Embryonic facial prominence (tissue), 1 donor: ENCODE results near the gene UBE2O.

Experiments used
- DNase-seq: peaks from one replicate; pipeline ENCODE4 v3.0.0-alpha.2; 2016; ENCODE audit errors: extremely low spot score

Gene UBE2O

DNA sequence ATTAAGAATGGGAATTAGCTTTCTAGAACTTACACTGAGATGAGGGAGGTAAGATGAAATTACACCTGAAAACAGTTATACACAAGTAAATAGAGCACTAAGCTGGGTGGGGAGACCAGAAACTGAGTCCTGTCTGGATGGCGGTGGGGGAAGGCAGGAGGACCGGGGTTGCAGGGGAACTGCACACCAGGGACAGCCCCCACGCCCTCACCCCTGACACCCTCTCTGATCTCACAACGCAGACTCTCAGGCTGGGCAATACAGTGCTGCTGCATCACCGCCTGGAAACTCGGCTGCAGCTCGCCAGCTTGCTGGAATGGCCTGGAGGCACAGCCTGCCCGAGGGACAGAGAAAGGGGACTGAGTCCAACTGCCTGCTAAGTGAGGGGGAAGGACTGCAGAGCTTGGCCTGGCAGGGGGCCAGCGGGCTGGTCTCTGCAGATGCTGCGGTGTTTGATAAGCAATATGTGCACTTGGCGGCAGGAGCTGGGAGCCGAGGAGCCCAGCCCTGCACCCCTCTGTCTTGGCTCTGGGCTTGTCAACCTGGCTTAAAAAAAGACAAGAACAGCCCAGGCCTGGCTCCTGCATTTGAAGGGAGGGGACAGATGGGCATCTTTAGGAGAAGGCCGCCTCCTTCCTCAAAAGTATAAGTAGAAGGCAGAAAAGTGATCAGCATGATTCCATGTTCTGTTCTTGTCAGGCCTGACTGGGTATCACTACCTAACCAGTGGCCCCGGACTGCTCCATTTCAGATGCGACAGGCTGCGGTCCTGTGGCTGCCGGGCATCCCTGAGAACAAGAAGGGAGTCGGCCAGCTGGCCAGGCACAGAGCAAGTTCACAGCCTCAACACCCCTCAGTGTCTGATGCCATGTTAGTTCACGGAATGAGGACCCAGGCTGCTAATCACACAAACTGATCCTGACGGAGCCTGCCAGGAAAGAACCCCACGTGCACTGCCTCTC lies 38.3 kb downstream of the UBE2O start:
- DNase-seq = no peak

DNA sequence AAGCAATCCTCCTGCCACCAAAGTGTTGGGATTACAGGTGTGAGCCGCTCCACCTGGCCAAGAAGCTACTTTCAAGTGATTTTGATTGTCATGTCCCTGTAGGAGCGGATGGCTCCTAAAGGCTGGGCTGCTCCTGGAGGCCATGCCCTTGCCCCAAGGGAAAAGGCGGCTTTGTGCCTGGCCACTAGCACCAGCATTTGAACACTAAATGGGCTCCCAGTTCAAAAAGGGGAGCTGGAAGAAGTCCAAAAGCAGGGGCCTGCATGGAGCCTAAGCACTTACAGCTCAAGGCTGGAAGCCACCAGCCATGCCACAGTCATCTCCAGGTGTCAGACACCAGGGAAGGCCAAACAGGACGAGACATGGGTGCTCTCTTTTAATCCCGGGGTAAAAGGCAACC lies 41.7 kb downstream of the UBE2O start:
- no peak for DNase-seq

DNA sequence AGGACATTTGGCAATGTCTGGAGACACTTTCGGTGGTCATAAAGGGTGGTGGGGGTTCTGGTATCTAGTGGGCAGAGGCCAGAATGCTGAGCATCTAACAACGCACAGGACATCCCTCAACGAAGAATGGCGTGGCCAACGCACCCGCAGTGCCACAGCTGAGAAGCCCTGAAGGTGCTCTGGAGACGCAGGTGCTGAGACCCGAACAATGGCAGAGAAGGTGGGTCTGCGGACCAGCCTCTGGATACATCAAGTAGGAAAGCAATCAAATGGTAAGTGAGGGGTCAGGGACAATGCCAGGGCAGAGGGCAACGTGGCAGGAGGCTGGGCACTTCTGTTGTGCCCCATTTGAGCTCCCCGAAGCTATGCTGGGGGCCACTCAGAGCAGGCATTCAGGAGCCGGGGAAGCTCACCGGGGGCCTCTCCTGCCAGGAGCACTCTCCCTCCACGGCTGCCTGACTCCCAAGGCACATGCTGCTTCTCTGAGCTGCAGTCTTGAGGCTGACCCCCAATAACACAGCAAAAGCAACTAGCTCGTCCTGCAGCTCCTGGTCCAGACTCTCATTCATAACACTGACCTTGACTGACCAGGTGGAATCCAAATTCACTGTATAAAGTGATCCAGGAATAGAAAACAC lies 42.5 kb downstream of the UBE2O start:
- DNase-seq = no peak

DNA sequence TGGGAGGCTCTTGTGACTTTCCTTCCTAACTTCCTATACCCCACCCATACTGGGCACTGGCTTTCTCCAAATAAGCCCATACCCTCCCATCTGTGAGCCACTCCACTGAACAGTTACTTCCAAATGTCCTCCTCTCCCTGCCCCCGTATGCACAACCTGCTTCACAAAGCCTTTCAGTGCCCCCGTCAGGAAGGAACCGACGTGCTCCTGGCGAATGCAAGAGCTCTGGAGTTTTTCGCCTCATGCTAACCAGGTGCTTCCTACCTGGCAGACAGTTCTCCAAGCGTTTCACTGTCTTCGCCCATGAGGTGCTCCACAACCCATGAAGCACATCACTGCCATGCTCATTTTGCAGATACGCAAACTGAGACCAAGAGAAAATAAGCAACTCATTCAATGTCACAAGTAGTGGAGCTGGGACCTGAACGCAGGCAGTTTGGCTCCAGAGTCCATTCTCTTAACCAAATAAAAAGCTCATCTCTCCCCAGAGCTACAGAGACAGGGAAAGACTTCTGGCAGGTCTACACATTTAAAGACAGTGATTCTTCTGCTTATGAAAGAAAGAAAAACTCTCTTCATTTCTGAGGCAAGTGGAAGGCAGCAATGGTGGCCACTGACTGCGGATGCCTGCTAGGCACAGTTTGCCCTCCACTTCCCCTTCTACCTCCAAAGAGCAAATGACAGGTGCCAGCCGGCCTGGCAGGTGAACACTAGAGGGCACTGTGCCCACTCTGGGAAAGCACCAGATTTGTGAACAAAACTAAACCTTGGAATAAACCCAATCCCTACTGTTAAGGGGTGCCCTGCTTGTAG lies 44.7 kb downstream of the UBE2O start:
- DNase-seq = no peak

DNA sequence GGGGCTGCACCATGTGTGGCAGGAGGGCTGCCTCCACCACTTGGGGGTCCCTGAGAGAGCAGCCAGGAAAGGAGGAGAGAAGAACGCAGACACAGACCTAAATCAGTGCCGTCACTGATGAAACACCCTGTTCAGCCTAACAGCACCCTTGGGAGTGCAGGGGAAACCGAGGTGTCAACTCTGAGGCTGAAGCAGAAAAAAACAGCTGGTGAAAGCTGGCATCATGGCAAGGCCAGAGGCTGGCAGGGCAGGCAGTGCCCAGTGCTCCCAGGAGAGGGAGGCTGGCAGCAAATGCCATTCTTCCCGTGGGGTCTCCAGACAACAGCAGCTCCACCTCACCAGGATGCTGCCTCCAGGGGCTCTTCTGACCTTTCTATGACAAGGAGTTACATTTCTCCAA lies 45.4 kb downstream of the UBE2O start:
- no peak for DNase-seq

DNA sequence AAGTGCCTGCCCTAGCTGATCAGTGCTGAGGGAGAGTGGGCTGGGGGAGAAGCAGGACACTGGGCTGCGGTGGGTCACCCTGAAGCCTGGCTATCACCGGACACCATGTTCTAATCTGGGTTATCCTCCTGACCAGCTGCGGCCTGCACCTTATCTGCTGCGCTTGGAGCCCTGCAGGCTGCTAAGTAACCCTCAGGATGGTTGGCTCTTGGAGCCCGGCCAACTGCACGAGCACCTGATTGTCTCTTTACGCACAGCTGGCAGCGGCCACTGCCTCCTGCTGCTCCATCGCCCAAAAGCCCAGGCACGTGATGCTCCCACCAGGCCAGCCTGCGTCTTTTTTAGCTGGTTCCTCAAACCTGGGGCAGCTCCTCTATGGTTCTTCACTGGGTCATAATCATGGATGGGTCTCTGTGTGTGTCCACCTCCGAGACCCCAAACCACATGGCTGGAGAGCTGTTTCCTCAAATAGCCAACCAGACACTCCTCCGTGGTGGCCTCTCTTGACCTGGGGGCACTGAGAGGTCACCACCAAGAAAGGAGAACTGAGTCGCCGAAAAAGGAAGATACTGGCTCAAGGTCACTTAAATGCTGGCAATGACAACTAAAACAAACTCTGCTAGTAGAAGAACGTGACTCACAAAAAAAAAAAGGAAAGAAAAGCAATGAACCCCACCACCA lies 46.8 kb downstream of the UBE2O start:
- DNase-seq = no peak

DNA sequence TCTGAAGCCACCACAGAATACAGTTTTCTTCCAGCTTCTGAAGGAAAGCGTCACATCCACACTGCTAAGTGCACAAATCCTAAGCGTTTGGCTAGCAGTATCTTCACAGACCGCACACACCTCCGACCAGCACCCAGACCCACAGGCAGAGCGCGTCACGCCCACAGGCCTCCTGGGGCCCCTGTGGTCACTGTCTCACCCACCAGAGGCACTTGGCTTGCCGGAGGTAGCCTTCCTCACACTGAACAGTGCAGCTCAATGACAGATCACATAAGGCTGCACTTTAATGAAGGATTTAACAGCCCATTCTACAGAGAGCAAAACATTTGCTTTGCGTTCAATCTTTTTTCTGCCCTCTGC lies 47.4 kb downstream of the UBE2O start:
- DNase-seq = no peak

DNA sequence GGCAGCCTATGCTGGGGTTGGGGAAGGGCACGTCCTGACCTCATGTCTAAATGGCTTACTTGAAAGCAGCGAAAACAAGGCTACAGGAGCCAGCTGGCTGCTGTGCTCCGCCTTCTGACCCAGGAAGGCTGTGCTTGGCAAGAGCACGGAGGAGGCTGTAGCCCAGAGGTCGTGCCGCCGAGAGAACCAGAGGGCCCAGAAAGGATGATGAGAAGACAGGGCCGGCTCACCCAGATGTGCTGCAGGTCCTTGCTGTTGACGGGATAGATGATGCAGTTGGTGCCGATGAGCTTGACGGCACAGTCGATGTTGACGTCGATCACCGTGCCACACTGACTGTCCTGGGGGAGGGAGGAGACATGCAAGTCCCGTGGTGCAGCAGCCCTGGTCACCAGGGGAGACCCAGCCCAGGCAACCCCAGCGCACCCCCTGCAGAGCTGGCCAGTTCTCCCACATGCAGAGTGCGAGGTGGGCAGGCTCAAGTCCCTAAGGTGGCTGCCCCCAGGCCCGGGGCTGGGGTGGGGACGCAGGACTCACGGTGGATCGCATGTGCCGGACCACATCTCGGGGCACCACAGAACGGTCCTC lies 47.9 kb downstream of the UBE2O start:
- DNase-seq = peak; percentile 4

DNA sequence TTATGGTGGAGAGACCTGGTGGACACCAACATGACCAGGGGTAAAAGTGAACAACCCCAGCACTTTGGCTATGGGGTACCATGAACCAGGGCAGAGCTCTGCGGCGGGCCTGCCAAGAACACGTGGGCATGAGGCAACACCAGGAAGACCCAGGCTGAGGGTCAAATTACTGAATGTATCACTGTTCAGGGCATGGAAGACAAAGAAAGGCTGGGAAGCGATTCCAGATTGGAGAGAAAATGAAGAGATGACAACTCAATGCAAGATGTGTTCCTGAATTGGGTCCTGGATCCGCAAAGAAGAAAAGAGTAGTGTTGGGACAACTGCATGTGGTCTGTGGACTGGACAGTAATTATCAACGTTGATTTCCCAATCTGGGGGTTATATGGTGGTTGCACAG lies 48.7 kb downstream of the UBE2O start:
- no peak for DNase-seq

DNA sequence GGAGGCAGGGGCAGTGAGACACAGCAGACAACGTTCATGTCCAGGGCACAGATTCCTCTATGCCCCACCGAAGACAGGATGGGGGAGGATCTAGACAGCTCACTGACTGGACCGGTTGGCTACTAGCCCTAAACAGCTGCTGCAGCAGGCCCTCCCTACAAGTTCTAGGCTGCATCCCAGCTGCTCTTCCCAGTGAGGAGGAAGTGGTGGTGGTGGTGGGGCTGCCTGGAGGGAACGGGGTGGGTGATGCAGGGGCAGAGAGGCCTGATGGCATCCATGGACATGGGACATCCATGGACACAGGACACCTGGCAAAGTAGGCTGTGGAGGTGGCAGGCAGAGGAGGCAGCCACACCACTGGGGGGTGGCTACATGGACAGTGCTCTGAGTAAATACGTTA lies 50.2 kb downstream of the UBE2O start:
- no peak for DNase-seq

DNA sequence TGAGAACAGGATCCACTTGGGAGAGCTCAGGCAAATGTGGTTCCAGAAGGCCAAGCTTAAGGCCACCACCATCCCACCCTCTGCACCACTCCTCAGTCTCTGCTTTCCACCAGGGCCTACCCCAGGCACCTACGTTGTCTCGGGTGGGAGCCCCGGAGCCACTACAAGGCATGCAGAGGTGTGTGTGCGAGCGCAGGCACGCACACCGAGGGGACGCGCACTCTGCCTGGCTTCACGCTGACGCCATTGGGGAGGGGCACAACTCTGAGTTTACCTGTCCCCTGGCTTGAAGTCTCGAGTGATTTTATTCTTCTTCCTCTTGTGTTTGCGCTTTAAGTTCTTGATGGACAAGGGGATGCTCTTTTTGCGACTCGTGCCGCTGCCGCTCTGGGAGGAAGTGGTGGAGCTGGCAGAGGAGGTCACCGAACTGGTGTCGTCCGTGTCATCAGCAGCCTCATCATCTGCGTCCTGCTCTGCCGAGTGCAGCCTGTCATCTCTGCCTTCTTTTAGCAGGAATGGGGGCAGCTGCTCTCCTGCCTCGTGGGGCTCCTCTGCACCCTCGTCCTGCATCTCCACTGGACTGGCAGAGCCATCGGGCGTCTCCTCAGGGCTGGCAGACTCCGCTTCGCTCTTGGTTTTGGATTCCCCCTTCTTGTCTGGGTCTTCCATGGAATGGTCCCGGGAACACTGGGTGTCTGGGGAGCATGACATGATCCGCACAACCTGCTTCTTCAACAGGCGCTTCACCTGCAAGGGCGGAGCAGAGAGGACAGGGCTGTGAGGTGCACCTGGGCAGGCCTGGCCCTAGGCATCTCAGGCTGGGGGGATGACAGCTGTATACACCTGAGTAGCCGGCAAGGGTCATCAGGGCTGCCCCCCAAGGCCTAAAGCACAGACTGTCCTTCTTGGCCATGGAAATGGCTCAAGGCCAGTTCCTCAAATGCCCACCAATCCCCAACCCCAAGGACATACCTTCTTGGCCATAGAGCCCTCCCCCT lies 53.5 kb downstream of the UBE2O start:
- DNase-seq = no peak

DNA sequence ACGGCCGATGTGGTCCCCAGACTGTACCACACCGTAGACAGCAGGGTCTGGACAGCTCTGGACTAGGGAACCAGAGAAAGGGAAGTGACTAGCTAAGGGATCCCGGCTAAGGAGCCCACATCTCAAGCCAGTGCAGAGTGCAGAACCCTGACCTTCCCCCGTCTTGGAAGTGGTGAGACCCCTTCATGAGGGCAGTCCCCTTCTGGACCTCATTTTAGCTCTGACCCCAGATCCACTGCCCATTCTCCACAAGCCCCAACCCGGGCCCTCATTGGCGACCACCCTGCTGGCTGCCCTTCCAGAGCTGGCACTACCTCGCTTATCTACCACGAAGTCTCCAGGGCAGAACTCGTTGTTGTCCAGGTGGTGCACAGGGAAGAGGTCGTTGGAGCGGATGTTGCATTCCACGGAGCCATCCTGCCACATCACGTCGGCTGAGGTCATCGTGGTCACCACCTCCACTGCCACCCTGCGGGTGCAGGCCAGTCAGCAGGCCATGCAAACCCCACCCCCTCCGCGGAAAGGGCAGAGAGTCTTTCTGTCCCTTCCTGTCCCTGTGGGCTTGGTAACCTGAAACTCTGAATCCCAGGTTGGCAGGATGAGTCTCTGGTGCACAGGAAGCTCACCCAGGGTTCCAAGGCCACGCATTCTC lies 54.3 kb downstream of the UBE2O start:
- DNase-seq = no peak

DNA sequence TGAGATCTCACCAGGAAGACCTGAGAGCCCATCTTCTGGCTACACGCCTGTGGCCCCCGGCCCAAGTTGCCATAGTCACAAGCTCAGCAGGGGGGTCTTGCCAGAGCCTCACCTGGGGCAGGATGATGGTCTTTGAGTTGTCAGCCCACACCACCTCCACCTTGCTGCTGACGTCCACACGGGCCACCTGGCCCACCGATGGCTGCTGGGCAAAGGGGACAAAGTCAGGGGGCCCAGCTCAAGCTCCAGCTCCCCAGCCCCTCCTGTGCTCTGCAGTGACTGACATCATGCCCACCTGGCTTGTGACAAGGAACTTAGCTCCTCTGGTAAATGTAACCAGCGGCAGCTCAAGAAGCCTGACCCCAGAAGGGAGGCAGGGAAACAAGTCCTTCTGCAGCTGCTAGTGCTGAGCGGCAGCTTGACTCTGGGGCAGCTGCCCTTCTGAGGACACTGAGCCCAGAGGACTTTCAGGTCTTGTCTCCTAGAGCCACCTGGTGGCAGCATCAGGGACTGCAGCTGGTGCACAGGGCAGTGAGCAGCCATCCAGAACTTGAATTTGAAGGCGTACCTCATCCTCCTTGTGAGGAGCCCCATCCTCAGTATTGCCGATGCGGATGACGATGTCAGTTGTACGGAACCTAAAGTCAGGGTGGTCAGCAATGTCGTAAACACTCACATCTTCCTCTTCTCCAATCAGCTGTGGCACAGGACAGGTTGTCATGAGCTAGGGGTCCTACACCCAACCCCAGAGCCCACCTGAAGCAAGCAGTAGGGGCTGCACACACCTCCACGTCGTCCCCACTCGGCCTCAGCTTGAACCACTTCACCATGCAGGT lies 55.0 kb downstream of the UBE2O start:
- DNase-seq = no peak

DNA sequence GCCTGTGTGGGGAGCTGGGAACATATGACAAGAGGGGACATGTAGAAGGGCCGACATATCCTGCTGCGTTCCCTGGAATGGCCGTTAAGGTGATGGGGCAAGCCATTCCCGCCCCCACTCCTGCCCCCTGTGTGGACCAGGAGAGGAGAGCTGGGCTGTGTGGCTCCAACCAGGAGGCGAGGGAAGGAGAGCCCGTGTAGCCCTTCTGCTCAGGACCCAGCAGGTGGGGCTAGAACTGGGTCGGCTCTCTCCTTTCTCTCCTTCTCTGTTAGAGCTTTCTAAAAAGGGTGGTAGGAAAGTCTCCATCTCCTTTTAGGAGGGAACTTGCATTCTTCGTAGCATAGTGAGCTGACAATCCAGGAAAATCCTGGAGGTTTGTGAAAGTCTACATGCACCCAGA lies 55.8 kb downstream of the UBE2O start:
- DNase-seq = no peak

DNA sequence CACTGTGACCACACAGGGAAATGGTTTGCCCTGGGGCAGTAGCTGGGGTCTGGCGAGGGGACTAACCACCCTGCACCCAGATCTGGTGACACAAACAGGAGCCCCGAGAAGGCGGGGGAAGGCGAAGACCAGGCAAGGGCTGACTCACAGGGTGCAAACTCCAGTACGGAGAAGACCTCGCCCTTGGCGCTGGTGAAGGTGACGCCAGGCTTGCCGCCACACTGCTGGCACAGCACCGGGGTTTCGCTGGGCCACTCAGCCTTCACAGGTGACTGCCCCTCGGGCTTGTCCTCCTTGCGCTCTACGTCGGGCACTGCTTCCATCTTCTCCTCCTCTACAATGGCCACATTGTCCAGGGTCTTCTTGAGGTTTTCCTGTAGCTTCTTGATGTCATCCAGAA lies 57.0 kb downstream of the UBE2O start:
- DNase-seq = no peak

DNA sequence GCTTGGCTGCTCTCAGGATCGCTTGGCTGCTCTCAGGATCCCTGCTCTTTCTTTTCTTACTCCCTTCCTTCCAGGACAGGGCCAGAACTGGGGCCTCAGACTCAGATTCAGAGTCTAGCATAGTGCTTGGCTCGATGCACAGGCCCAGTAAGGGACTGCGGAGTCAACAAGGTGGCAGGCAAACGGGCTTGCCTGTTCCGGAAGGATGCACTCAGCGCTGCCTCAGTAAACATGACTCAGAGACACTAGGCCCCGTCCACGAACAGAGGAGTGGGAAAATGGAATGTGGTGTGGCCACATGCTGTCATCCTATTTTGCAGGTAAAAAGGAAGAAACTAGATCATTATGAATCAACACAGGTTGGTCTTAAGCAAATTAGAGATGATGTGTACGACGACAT lies 58.8 kb downstream of the UBE2O start:
- no peak for DNase-seq

DNA sequence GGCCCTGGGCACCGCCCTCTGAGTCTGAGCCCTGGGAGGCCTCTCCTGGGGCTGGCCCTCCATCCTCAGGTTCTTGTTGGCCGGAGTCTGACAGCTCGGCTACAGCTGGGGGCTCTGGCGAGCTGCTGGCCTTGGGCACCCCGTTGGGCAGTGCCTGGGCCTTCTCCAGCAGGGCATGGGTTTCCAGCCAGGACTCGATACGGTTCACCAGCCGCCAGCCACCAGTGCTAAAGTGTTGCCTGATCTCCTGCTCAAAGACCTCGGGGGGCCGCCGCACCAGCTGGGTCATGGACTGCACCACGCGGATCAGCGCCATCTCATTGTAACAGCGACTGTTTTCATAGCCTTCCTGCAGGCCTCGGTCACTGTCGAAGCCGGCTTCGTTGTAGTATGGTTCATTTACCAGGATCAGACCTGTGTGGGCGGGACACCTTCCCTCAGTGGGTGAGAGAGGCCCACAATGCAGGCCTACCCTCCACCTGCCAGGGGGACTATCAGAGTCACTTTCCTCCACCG lies 61.7 kb downstream of the UBE2O start:
- DNase-seq = no peak

DNA sequence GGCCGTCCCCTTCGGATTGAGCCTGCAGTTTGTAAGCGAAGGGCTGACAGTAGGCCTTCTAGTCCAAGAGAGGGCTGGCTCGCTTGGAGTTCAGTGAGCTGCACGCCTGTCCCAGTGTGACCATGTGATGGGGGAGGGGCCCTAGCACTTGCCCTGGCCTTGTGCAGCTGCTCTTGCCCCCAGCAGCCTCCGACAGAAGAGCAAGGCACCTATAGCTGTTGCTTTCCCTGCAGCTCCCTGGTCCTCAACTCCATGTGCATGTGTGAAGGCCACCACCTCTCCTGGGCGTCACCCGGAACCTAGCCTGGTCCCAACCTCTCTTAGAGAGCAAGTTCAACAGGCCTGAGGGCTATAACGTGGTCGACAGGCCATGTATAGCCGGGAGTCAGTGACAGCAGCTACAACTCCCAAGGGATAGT lies 62.9 kb downstream of the UBE2O start:
- no peak for DNase-seq
